Measurements from ENCODE around the gene EYS. TPM values are rescaled to one million over a fixed set of nuclear protein-coding genes. Genes with fewer than 3 reads are reported as not detected.

EYS gene
- total RNA-seq, 1 donor from 2014 or later = 17.3 TPM

GRCh38 chr6:63685446-63686379 is 2021.3 kb downstream of the EYS start:
- DNase-seq (ENCODE audit: low spot score) = no peak

GRCh38 chr6:63683071-63683603 is 2023.9 kb downstream of the EYS start:
- no peak for DNase-seq (ENCODE audit: low spot score)

DNA sequence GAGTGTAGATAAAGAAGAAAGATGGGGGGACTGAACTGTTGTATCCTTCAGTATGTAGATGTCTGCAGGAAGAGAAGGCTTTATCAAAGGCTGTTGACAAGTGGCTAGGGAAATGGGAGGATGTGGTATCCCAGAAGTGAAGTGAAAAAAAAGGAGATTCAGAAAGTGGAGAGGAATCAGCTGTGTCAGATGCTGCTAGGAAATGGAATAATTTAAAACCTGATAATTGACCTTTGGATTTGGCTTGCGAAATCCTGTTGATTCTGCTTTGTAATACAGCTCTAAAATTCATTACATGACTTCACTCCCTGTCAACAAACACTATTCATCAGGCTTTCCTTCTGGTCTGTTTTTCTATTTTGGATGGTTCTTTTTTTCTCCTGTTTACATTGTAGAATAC is 2029.7 kb downstream of the EYS start:
- DNase-seq (ENCODE audit: low spot score) = no peak

DNA sequence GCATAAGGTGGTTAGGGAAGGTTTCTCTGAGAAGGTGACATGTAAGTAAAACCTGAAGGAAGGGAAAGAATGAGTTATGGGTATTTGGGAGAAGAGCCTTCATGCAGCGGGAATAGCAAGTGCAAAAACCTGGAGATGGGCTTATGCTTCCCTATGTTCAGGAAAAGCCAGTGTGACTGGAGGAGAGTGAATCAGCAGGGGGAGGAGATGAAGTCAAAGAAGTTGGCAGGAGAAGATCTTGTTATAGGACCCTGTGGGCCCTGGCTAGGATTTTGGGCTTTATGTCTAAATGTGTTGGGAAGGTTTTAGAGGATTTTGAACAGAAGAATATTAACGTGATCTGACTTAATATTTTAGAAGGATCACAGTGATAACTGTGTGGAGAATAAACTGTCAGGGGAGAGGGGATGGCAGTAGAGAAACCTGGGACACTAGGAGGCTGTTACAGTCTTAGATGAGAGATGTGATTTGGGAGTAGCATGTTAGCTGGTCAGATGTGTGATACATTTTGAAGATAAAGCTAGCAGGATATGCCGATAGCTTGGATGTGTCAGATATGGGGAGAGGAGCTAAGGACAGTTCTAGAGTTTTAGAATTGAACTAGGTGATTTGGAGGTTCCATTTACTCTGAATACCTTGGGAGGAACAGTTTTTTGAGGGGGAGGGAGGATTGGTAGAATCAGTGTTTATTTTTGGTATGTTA is 2030.5 kb downstream of the EYS start:
- peak; percentile 5 for DNase-seq (ENCODE audit: low spot score)

GRCh38 chr6:63675138-63675537 is 2031.9 kb downstream of the EYS start:
- no peak for DNase-seq (ENCODE audit: low spot score)

DNA sequence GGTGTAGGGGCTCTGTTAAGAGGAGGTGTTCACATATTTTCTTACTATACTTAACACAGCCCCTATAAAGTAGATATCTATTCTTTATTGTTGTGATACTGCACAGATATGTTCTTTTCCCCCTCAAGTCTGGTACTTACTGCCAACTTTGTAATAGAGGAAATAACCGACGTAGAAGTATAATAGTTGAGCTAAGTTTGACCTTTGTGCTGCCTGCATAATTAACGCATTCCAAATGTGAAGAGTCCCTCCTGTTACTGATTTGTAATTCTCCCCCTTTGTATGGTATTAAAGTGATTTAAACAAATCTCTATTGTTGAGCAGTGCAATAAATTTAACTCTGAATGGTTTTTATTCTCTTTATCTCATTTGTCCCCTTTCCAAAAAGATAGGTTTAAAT is 2032.4 kb downstream of the EYS start:
- no peak for DNase-seq (ENCODE audit: low spot score)

DNA sequence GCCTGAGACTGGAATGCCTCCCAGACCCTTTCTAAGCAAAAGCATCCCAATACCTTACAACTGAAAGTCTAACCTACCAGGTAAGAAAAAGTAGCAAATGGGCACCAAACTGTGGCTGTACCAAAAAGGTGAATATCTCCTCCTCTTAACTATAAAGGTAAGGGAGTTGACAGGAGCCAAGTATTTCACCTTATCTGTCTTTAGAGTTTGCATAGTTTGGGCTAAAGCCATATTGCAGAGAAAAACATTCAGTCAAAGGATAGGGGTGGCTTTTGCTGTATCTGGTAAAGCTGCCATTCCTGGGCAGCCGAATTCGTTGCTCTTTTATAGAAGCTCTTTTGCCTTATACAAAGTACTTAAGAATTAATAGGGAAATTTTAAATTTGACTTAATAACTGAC is 2033.3 kb downstream of the EYS start:
- no peak for DNase-seq (ENCODE audit: low spot score)

- DNase-seq (ENCODE audit: low spot score) = no peak
Observed at GRCh38 chr6:63672582-63673129, 2034.4 kb downstream of the EYS start.

DNA sequence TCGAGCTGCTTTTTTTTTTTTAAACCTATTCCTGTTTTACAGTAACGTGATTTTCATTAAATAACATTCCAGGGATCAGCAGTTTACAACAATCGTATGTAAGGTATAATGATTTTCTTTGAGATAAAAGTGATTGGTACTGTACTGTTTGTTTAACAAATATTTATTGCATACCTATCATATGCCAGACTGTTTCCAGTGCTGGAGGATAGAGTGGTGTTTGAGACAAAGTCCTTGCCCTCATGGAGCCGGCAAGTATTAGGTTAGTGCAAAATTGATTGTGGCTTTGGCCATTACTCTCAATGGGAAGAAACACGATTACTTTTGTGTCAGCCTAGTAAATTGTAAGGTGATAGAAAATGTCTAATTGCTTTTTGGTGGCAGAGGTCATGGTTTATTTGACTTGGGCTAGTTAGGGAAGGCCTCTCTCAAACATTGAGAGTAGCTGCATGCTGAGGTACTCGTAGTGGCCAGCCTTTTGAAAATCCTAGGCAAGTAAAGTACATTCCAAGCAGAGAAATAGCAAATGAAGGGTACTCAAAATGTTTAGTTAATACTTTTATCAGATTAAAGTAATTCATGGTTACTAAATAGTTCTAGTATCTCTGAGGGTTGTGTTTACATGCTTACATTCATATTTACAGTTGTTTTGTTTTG is 2035.8 kb downstream of the EYS start:
- DNase-seq (ENCODE audit: low spot score) = no peak
